ENCODE results near the gene PLPPR3.

- TF ChIP-seq EZH2 (IDR thresholded peaks at IDR 0.05; ENCODE audit: borderline replicate concordance, insufficient read depth, low read length, poor library complexity, severe bottlenecking) (no peak), CTCF (IDR thresholded peaks at IDR 0.05; ENCODE audit: poor library complexity, severe bottlenecking) (no peak), RAD21 (conservative IDR thresholded peaks at IDR 0.05) (no peak), EP300 (conservative IDR thresholded peaks at IDR 0.05; ENCODE audit: poor library complexity, severe bottlenecking) (no peak), REST (IDR thresholded peaks at IDR 0.05; ENCODE audit: borderline replicate concordance) (no peak), MXI1 (conservative IDR thresholded peaks at IDR 0.05; ENCODE audit: poor library complexity, severe bottlenecking) (no peak), POLR2AphosphoS5 (IDR thresholded peaks at IDR 0.05) (no peak), TAF1 (IDR thresholded peaks at IDR 0.05; ENCODE audit: low read depth) (no peak), SMC3 (conservative IDR thresholded peaks at IDR 0.05; ENCODE audit: poor library complexity) (no peak)
These were observed 5.8 kb downstream of the PLPPR3 start for GRCh38 chr19:815775-816499.
